ENCODE results near the gene CCR5. TPM values are rescaled to one million over a fixed set of nuclear protein-coding genes. Genes with fewer than 3 reads are reported as not detected.

CCR5 gene
- total RNA-seq (2013): 4.4 TPM
- 1 to 10 TPM; 1.2 to 3.6 (median 3.1) TPM for polyA plus RNA-seq
- 2.4 and 3.7 TPM in 2 replicates for polyA minus RNA-seq
- 7.9 to 43.2 (median 9.6) reads per million in 11 experiments for total RNA-seq

DNA sequence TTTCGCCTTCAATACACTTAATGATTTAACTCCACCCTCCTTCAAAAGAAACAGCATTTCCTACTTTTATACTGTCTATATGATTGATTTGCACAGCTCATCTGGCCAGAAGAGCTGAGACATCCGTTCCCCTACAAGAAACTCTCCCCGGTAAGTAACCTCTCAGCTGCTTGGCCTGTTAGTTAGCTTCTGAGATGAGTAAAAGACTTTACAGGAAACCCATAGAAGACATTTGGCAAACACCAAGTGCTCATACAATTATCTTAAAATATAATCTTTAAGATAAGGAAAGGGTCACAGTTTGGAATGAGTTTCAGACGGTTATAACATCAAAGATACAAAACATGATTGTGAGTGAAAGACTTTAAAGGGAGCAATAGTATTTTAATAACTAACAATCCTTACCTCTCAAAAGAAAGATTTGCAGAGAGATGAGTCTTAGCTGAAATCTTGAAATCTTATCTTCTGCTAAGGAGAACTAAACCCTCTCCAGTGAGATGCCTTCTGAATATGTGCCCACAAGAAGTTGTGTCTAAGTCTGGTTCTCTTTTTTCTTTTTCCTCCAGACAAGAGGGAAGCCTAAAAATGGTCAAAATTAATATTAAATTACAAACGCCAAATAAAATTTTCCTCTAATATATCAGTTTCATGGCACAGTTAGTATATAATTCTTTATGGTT is at the start of gene CCR5:
Gene CCR5 (plus strand): TSS at position 108 of the 680 bp plus-strand sequence. CDS start 1,957 bp downstream, outside the sequence.
- 29% methylated on average over 1 of the region's 5 CpGs for WGBS (ENCODE audit: insufficient coverage)
- Mint-ChIP-seq H3K4me1 (peaks cover 50% of the 10 kb centered on the region), H3K4me3 (peak within 1 kb of the TSS; percentile 59 to 78), H3K27me3 (ENCODE audit: low read depth in 3 of 3) (peaks cover 1 to 6% (median 2%) of the 10 kb centered on the region in 3 donors), H3K27ac (peak within 1 kb of the TSS; percentile 27 to 84 (median 80)), H3K9me3 (peaks cover 0 to 2% (median 0%) of the 10 kb centered on the region in 7 donors), H3K36me3 (peaks cover 2 to 10% of the 10 kb centered on the region in 2 donors)
- no peaks in the 10 kb centered on the region for H3K79me2 ChIP-seq (ENCODE audit: insufficient read depth, low read length)
- H3K4me2 ChIP-seq (replicated peaks; ENCODE audit: extremely low read depth, low read length, poor library complexity, severe bottlenecking): peak within 1 kb of the TSS; percentile 63
- no peaks in the 10 kb centered on the region for H3K27me3 ChIP-seq (ENCODE audit: control insufficient read depth in 2 of 2, insufficient read depth in 2 of 2, low read length in 2 of 2)
- peaks cover 34 to 57% of the 10 kb centered on the region in 2 donors for H3K4me1 ChIP-seq (ENCODE audit: control insufficient read depth in 1 of 2, insufficient read depth in 2 of 2, low read length in 2 of 2)
- peak within 1 kb of the TSS; percentile 37 to 68 (median 47) for H3K4me3 ChIP-seq (replicated peaks in 1 of 3; ENCODE audit: low read depth in 2 of 3, low read length in 3 of 3)
- peak within 1 kb of the TSS; percentile 41 for H3K9ac ChIP-seq (ENCODE audit: insufficient read depth, low read length, poor library complexity, severe bottlenecking)
- no peaks in the 10 kb centered on the region for H3K9me3 ChIP-seq (replicated peaks in 1 of 2; ENCODE audit: control insufficient read depth in 1 of 2, insufficient read depth in 1 of 2, low read length in 2 of 2)
- intact Hi-C loops (cut with micrococcal nuclease): loop anchor here in 1 of 2 donors (5.0 kb wide), 1 partner anchor 284 kb away; no protein-coding TSS in a partner anchor
- TF ChIP-seq, protein P1, sequence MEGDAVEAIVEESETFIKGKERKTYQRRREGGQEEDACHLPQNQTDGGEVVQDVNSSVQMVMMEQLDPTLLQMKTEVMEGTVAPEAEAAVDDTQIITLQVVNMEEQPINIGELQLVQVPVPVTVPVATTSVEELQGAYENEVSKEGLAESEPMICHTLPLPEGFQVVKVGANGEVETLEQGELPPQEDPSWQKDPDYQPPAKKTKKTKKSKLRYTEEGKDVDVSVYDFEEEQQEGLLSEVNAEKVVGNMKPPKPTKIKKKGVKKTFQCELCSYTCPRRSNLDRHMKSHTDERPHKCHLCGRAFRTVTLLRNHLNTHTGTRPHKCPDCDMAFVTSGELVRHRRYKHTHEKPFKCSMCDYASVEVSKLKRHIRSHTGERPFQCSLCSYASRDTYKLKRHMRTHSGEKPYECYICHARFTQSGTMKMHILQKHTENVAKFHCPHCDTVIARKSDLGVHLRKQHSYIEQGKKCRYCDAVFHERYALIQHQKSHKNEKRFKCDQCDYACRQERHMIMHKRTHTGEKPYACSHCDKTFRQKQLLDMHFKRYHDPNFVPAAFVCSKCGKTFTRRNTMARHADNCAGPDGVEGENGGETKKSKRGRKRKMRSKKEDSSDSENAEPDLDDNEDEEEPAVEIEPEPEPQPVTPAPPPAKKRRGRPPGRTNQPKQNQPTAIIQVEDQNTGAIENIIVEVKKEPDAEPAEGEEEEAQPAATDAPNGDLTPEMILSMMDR (IDR thresholded peaks at IDR 0.05): no peak
- no peaks in the 10 kb centered on the region for H3K36me3 ChIP-seq (replicated peaks in 1 of 2; ENCODE audit: control insufficient read depth in 1 of 2, insufficient read depth in 2 of 2, low read length in 2 of 2)
- H4K20me1 ChIP-seq (ENCODE audit: insufficient read depth, low read length): no peaks in the 10 kb centered on the region
- peak within 1 kb of the TSS in 1 of 2 donors; percentile 65 for H3K27ac ChIP-seq (ENCODE audit: low read depth in 1 of 2, low read length in 2 of 2)
- peak in 1 of 3 donors; percentile 26 for DNase-seq
- H2AFZ ChIP-seq (ENCODE audit: insufficient read depth, low read depth, low read length, poor library complexity, severe bottlenecking): peak within 1 kb of the TSS; percentile 55

DNA sequence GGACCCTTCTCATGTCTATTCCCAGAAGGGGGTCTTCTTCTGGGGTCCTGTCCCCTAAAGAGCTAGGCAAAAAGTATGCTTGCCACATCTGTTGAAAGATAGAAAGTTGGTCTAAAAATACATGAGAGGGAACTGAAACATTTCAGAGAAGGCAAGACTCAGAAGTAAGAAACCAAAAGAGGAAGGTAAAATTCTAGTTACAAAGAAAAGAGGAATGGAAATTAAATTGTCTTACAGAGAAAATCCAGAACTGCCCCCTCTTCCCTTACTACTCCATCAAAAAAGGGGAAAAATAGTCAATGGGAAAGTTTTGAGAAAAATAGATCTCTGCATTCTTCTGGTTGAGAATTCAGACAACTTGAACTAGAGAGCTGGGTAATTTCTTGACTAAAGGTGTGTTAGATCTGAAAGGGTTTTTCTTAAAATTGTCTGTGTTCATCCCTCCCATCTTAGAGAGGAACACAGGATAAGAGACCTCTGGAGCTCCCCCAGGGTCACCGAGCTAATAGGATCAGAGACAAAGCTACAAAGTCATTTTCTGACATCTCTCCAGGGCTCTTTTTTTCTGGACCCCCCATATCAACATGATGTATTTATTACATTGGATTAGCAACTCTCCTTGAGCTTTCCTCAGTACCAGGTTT is 49.2 kb upstream of the CCR5 start:
- peaks cover 3 to 5% of the 10 kb centered on the region in 2 donors for H3K9me3 ChIP-seq (replicated peaks in 1 of 2; ENCODE audit: control insufficient read depth in 1 of 2, insufficient read depth in 1 of 2, low read length in 2 of 2)
- peak overlapping the region in 1 of 2 donors; percentile 59 for H3K4me3 Mint-ChIP-seq
- DNase-seq: peak in 2 of 3 donors; percentile 56 to 74
- WGBS (ENCODE audit: insufficient coverage): no CpG with 5 or more reads among the region's 1 CpG
- peak overlapping the region in 1 of 3 experiments; percentile 59 for H3K4me3 ChIP-seq (replicated peaks in 1 of 3; ENCODE audit: low read depth in 2 of 3, low read length in 3 of 3)
- no peaks in the 10 kb centered on the region for H4K20me1 ChIP-seq (ENCODE audit: insufficient read depth, low read length)
- no peaks in the 10 kb centered on the region for H3K36me3 ChIP-seq (replicated peaks in 1 of 2; ENCODE audit: control insufficient read depth in 1 of 2, insufficient read depth in 2 of 2, low read length in 2 of 2)
- peaks cover 82 to 91% of the 10 kb centered on the region in 2 donors for H3K4me1 ChIP-seq (ENCODE audit: control insufficient read depth in 1 of 2, insufficient read depth in 2 of 2, low read length in 2 of 2)
- H3K27ac Mint-ChIP-seq: peak overlapping the region; percentile 85 to 94 (median 90)
- H3K27me3 Mint-ChIP-seq (ENCODE audit: low read depth in 3 of 3): peaks cover 0 to 3% (median 0%) of the 10 kb centered on the region in 3 donors
- H3K4me2 ChIP-seq (replicated peaks; ENCODE audit: extremely low read depth, low read length, poor library complexity, severe bottlenecking): peak overlapping the region; percentile 71
- TF ChIP-seq, protein P1 (IDR thresholded peaks at IDR 0.05): no peak
- peaks cover 0 to 8% (median 2%) of the 10 kb centered on the region in 7 donors for H3K9me3 Mint-ChIP-seq
- no peaks in the 10 kb centered on the region for H3K79me2 ChIP-seq (ENCODE audit: insufficient read depth, low read length)
- peaks cover 80% of the 10 kb centered on the region for H3K4me1 Mint-ChIP-seq
- intact Hi-C loops (cut with micrococcal nuclease): loop anchor here in 1 of 2 donors (5.0 kb wide), 1 partner anchor 36 kb away; no protein-coding TSS in a partner anchor
- no peaks in the 10 kb centered on the region for H3K27me3 ChIP-seq (ENCODE audit: control insufficient read depth in 2 of 2, insufficient read depth in 2 of 2, low read length in 2 of 2)
- H3K9ac ChIP-seq (ENCODE audit: insufficient read depth, low read length, poor library complexity, severe bottlenecking): peak overlapping the region; percentile 41
- H3K36me3 Mint-ChIP-seq: no peaks in the 10 kb centered on the region
- H3K27ac ChIP-seq (ENCODE audit: low read depth in 1 of 2, low read length in 2 of 2): peak overlapping the region; percentile 81 to 87
- H2AFZ ChIP-seq (ENCODE audit: insufficient read depth, low read depth, low read length, poor library complexity, severe bottlenecking): no peak overlapping the region

Measured in CD14-positive monocyte (primary cell).